ENCODE results near the gene FOXK2.

Gene FOXK2

DNA sequence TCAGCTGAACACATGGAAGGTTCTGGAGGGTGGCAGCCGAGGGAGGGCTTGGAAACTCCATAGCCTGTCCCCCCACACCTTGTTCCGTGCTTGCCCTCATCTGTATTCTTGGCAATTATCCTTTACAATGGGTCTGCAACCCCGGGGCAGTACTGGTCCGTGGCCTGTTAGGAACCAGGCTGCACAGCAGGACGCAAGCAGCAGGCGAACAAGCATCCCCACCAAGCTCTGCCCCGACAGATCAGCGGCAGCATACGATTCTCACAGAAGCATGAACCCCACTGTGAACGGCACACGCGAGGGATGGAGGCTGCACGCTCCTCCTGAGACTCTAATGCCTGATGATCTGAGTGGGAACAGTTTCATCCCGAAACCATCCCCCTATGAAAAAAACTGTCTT is 122.5 kb downstream of the FOXK2 start:
- no peak for DNase-seq (ENCODE audit: low read depth)

DNA sequence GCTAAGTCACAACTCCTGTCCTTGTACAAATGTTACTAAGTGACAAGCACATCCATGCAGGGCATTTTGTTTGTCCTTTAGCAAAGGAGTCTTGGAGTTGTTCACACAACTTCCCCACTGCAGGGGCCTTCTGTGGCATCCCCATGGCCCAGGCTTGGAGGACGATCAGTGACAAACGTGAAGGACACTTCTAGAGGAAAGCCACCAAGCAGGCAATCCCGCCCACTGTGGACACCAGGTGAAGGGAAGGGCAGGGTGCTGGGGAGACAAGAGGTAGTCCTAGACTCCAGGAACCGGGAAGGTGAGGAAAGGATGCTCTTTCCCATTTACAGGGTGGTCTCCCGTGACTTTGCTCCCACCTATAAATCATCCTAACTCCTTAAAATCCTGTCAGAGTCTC is 124.6 kb downstream of the FOXK2 start:
- no peak for DNase-seq (ENCODE audit: low read depth)

DNA sequence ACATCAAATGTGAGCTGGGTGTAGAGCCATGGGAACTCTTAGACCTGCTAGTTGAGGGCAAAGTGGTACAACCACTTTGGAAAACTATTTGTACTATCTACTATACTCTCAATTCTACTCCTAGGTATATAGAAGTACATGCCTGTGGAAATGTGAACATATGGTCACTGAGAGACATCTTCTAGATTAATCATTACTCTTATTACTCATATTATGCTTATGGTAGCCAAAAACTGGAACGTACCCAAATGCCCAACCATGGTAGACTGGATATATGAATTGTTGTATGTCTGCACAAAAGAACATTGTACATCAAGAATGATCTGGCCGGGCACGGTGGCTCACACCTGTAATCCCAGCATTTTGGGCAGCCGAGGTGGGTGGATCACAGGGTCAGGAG is 126.0 kb downstream of the FOXK2 start:
- DNase-seq (ENCODE audit: low read depth): no peak

DNA sequence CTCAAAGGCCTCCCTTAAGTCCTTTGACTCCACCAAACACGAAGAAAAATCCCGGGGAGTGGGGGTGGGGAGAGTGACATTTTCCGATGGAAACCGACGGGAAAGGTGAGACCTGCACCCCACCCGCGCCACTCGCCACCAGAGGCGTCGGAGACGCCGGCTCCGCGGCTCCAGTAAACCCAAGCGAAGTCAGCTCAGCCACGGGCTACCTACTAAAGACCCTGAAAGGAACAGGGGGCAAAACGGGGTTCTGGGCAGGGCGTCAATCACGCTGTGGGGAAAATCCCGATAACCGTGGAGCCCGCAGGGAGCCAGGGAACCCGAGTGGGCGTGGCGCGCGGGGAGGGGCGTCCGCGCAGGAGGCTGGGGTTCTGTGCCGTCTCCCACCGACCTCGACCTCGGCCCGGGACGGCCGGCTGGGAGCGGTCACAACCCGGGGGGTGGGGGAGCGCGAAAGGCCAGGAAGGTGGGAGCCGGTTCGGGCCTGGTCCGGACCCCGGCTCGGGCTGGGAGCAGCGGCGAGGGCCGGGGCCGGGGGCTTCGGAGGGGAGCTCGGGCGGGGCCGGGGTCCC is 128.1 kb downstream of the FOXK2 start:
- DNase-seq (ENCODE audit: low read depth): peak; percentile 20

DNA sequence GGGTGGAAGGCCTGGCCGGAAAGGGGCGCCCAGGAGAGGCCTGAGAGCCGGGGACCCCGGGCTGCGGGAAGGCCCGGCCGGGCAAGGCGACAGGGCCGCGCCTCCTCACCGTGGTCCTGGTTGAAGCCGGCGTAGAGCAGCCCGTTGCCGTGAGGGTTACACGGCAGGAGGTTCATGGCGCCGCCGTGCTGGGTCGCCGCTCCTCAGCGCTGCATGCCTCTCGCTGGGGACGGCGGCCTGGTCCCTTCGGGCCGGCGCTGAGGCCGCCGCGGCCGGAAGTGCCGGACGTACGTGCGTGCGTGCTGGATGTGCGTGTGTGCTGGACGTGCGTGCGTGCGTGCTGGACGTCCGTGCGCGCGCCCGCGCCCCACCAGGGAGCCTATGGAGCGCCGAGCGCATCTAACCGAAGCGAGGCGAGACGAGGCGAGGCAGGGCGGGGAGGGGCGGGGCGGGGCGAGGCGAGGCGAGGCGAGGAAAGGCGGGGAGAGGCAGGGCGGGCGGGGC is 128.7 kb downstream of the FOXK2 start, which contains the start of gene WDR45B:
Gene WDR45B, minus strand, starts transcription at position 280 of the 504 bp plus-strand sequence. Its CDS starts 104 bp downstream, at position 176.
- peak; percentile 81 for DNase-seq (ENCODE audit: low read depth)

DNA sequence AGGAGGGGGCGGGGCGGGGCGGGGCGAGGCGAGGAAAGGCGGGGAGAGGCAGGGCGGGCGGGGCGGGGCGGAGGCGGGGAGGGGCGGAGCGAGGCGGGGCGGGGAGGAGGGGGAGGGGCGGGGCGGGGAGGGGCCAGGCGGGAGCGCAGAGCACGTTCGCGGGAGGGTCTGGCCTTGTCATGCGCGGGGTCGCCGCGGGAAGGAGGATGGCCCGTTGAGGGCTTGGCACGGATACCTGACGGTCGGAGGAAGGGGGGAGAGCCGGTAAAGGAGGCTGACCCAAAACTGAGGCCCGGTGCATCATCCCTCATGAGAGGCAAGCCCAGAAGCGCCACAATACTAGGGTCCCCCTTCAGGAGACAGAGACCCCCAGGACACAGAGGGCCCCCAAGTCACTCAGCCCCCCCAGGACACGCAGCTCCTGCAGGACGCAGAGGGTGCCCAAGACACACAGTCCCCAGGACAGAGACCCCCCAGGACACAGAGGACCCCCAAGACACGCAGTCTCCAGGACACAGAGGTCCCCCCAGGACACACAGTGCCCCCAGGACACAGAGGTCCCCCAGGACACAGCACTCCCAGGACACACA is 129.3 kb downstream of the FOXK2 start:
- no peak for DNase-seq (ENCODE audit: low read depth)

DNA sequence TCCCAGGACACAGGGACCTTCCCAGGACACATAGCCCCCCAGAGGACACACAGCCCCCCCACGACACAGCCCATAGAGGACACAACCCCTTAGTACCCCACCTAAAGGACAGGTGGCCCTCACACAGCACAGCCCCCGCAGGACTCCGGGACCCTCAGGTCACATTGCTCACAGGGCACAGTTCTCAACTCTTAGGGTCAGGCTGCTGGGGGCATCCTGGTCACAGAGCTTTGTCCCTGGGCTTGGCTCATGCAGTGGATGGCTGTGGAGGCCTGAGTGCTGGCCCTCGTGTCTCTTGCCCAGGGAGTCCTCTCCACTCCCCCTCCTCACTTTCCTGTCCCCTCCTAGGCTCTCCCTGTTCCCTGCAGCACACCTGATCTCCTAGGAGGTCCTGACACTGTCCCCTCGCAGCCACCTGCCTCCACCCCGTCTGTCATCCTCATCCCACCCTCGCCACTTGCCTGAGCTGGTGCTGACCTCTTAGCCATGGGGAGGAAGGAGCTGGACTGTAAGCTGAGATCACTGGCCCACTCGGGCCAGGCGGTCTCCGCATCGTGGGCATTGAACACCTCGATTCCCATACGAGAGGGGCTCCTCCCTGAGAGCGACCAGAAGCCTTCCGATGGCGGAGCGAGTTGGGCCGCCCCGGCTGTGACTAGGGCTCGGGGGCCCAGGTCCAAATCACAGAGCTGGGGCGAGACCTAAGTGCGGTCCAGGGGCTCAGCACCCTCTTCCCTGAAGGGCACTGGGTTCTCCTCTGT is 130.1 kb downstream of the FOXK2 start:
- no peak for DNase-seq (ENCODE audit: low read depth)

DNA sequence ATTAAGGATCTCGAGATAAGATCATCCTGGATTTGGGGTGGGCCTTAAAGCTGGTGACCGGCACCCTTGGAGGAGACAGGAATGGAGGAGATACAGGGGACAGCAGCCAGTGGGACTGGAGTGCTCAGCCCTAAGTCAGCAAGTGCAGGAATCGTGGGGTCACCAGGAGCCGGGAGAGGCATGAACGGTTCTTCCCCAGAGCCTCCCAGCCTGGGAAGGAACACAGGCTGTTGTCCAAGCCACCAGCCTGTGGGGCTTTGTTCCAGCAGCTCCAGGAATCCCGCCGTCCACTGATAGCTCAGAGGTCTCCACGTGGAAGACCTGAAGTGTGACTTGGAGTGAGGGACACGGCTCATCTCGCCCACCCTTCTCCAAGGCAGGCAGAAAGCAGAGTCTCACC is 131.2 kb downstream of the FOXK2 start:
- no peak for DNase-seq (ENCODE audit: low read depth)

DNA sequence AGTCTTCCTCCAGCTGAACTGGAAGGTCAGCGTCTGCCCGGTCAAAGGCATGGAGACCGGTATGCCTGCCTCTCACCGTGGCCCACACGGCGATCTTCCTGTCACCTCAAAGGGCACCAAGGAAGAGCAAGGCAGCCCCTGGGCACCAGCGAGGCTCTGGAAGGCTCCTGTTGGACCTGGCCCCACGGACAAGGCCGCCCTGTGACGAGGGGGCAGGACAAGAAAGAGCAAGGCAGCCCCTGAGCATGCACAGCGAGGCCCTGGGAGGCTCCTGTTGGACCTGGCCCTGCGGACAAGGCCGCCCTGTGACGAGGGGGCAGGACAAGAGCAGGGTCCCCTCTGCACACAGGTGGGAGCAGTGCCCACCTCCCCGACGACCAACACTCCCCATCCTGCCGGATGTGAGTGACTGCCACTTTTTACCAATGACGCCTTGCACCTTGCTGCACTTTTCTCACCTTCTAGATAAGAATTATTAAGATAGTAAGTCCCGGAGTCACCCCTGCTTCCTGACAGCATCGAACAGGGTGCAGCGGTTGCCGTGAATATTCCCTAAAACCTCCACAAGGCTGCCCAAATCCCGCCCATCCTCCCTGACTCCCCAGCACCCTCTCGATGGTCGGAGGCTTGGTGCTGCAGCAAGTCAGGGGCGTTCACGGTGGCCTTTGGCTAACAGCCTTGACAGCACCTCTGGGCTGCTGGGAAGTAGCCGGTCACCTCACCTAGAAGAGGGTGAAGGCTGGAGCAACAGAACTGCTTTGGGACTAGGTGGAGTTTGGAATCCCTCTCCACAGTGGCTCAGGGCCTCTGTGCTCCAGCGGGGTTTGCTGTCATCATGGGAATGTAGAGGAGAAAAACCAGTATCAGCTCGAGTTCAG is 134.4 kb downstream of the FOXK2 start:
- no peak for DNase-seq (ENCODE audit: low read depth)
